Measurements from ENCODE around the gene SPATA6L. TPM values are rescaled to one million over a fixed set of nuclear protein-coding genes. Genes with fewer than 3 reads are reported as not detected.

Gene SPATA6L
- total RNA-seq, 1 donor from 2014 or later, result 1.2 TPM

GRCh38 chr9:4678679-4679267, 12.5 kb upstream of the SPATA6L start:
- Mint-ChIP-seq H3K4me1 (ENCODE audit: unreplicated experiment) (peaks cover 18% of the 10 kb centered on the region), H3K9me3 (ENCODE audit: unreplicated experiment) (no peaks in the 10 kb centered on the region), H3K36me3 (ENCODE audit: unreplicated experiment) (no peaks in the 10 kb centered on the region), H3K4me3 (ENCODE audit: unreplicated experiment) (no peak overlapping the region), H3K27ac (ENCODE audit: unreplicated experiment) (no peak overlapping the region), H3K27me3 (ENCODE audit: unreplicated experiment) (no peaks in the 10 kb centered on the region)
- TF ChIP-seq, protein P1, sequence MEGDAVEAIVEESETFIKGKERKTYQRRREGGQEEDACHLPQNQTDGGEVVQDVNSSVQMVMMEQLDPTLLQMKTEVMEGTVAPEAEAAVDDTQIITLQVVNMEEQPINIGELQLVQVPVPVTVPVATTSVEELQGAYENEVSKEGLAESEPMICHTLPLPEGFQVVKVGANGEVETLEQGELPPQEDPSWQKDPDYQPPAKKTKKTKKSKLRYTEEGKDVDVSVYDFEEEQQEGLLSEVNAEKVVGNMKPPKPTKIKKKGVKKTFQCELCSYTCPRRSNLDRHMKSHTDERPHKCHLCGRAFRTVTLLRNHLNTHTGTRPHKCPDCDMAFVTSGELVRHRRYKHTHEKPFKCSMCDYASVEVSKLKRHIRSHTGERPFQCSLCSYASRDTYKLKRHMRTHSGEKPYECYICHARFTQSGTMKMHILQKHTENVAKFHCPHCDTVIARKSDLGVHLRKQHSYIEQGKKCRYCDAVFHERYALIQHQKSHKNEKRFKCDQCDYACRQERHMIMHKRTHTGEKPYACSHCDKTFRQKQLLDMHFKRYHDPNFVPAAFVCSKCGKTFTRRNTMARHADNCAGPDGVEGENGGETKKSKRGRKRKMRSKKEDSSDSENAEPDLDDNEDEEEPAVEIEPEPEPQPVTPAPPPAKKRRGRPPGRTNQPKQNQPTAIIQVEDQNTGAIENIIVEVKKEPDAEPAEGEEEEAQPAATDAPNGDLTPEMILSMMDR (IDR thresholded peaks at IDR 0.05), result no peak
- no peak for DNase-seq (ENCODE audit: extremely low spot score, unreplicated experiment)

DNA sequence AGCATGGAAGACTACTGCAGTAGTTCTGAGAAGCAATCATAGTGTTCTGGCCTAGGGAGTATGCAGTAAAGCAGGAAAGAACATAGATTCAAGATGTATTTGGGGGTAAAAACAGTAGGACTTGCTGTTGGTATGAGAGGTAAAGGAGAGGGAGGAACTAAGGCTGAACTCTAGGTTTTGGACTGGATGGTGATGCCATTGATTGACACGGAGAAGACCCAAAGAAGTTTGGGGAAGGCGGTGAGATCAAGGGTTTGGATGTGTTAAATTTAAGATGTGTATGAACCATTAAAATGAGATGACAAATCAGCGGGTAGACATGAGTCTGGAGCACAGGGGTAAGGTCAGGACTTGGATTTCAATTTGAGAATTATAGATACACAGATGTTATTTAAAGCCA, 11.1 kb upstream of the SPATA6L start:
- H3K27me3 Mint-ChIP-seq (ENCODE audit: unreplicated experiment), result no peaks in the 10 kb centered on the region
- H3K36me3 Mint-ChIP-seq (ENCODE audit: unreplicated experiment), result no peaks in the 10 kb centered on the region
- no peak for DNase-seq (ENCODE audit: extremely low spot score, unreplicated experiment)

GRCh38 chr9:4674783-4675182, 8.5 kb upstream of the SPATA6L start:
- Mint-ChIP-seq H3K4me3 (ENCODE audit: unreplicated experiment) (no peak overlapping the region), H3K36me3 (ENCODE audit: unreplicated experiment) (no peaks in the 10 kb centered on the region), H3K9me3 (ENCODE audit: unreplicated experiment) (no peaks in the 10 kb centered on the region), H3K27me3 (ENCODE audit: unreplicated experiment) (no peaks in the 10 kb centered on the region), H3K4me1 (ENCODE audit: unreplicated experiment) (peaks cover 16% of the 10 kb centered on the region), H3K27ac (ENCODE audit: unreplicated experiment) (peak overlapping the region; percentile 56)
- no peak for DNase-seq (ENCODE audit: extremely low spot score, unreplicated experiment)
- TF ChIP-seq, protein P1 (IDR thresholded peaks at IDR 0.05), result no peak

More for the DNA sequence above, 11.1 kb upstream of the SPATA6L start:
- Mint-ChIP-seq H3K4me1 (ENCODE audit: unreplicated experiment) (peaks cover 18% of the 10 kb centered on the region), H3K4me3 (ENCODE audit: unreplicated experiment) (no peak overlapping the region), H3K9me3 (ENCODE audit: unreplicated experiment) (no peaks in the 10 kb centered on the region), H3K27ac (ENCODE audit: unreplicated experiment) (no peak overlapping the region)
- TF ChIP-seq, protein P1 (IDR thresholded peaks at IDR 0.05), result no peak

GRCh38 chr9:4671737-4672136, 5.5 kb upstream of the SPATA6L start:
- H3K27ac Mint-ChIP-seq (ENCODE audit: unreplicated experiment), result no peak overlapping the region
- no peak for DNase-seq (ENCODE audit: extremely low spot score, unreplicated experiment)
- no peaks in the 10 kb centered on the region for H3K36me3 Mint-ChIP-seq (ENCODE audit: unreplicated experiment)
- TF ChIP-seq, protein P1 (IDR thresholded peaks at IDR 0.05), result no peak
- peaks cover 17% of the 10 kb centered on the region for H3K4me1 Mint-ChIP-seq (ENCODE audit: unreplicated experiment)
- no peaks in the 10 kb centered on the region for H3K9me3 Mint-ChIP-seq (ENCODE audit: unreplicated experiment)
- H3K27me3 Mint-ChIP-seq (ENCODE audit: unreplicated experiment), result peaks cover 9% of the 10 kb centered on the region
- H3K4me3 Mint-ChIP-seq (ENCODE audit: unreplicated experiment), result no peak overlapping the region

DNA sequence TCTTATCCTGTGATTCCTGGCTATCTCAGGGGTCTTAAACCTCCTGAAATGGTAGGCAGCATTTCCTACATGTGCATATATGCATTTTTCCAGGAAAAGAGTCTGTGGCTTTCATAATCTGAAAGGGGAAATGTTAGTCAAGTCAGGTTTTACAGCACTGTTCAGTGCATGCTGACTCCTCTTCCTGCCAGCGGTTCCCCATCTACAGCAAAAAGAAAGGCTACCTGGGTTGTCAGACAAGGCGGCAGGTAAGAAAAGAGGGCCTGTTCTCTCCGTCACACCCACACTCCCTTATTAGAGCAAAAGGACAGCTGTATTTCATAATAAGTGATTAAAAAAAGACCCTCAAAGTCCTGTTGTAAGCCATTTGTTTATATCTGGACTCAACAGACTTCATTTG, 4.3 kb upstream of the SPATA6L start:
- Mint-ChIP-seq H3K9me3 (ENCODE audit: unreplicated experiment) (no peaks in the 10 kb centered on the region), H3K27me3 (ENCODE audit: unreplicated experiment) (peaks cover 9% of the 10 kb centered on the region), H3K4me1 (ENCODE audit: unreplicated experiment) (peaks cover 26% of the 10 kb centered on the region), H3K27ac (ENCODE audit: unreplicated experiment) (no peak overlapping the region), H3K36me3 (ENCODE audit: unreplicated experiment) (no peaks in the 10 kb centered on the region), H3K4me3 (ENCODE audit: unreplicated experiment) (no peak overlapping the region)
- TF ChIP-seq, protein P1 (IDR thresholded peaks at IDR 0.05), result no peak
- DNase-seq (ENCODE audit: extremely low spot score, unreplicated experiment), result no peak
